Measurements from ENCODE around the gene MICU1.
"Not testable (repeated sequence)": the region's sequence is repeated elsewhere in the genome, so short reads cannot be mapped to it uniquely, and the experiment has no call there.

Gene MICU1

GRCh38 chr10:72477463-72477862 lies 148.4 kb downstream of the MICU1 start:
- in situ Hi-C loops (cut with HindIII; ENCODE audit: low sequenced_read_pairs): no loop called here

GRCh38 chr10:72472306-72472705 lies 153.6 kb downstream of the MICU1 start:
- in situ Hi-C loops (cut with HindIII; ENCODE audit: low sequenced_read_pairs): no loop called here
- H3K4me3 ChIP-seq (ENCODE audit: low read depth, low read length): no peak overlapping the region
- TF ChIP-seq CTCF (IDR thresholded peaks at IDR 0.05; ENCODE audit: low read depth, low read length, missing control alignments): no peak
- no peak for DNase-seq (ENCODE audit: low read depth)

More at GRCh38 chr10:72477463-72477862, 148.4 kb downstream of the MICU1 start:
- H3K4me3 ChIP-seq (ENCODE audit: low read depth, low read length): no peak overlapping the region
- no peak for TF ChIP-seq CTCF (IDR thresholded peaks at IDR 0.05; ENCODE audit: low read depth, low read length, missing control alignments)
- DNase-seq (ENCODE audit: low read depth): no peak

GRCh38 chr10:72470666-72471065 lies 155.2 kb downstream of the MICU1 start:
- in situ Hi-C loops (cut with HindIII; ENCODE audit: low sequenced_read_pairs): no loop called here
- no peak for DNase-seq (ENCODE audit: low read depth)
- no peak overlapping the region for H3K4me3 ChIP-seq (ENCODE audit: low read depth, low read length)
- no peak for TF ChIP-seq CTCF (IDR thresholded peaks at IDR 0.05; ENCODE audit: low read depth, low read length, missing control alignments)

- H3K4me3 ChIP-seq (ENCODE audit: low read depth, low read length); in situ Hi-C loops (cut with HindIII; ENCODE audit: low sequenced_read_pairs); DNase-seq (ENCODE audit: low read depth): not testable (repeated sequence)
Measured at GRCh38 chr10:72467064-72467463, 158.8 kb downstream of the MICU1 start.

DNA sequence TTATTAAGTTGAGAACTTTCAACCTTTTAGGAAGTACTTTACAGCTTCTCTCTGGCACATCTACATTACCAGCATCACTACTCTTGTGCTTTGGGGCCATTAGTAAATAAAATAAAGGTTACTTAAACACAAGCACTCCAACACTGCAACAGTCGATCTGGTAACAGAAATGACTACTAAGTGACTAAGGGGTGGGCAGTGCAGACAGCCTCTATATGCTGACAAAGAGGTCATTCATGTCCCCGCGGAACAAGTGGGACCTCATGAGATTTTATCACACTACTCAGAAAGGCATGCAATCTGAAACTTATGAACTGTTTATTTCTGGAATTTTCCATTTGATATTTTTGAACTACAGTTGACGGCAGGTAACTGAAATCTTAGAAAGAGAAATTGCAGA lies 159.9 kb downstream of the MICU1 start:
- TF ChIP-seq CTCF (IDR thresholded peaks at IDR 0.05; ENCODE audit: low read depth, low read length, missing control alignments): no peak
- DNase-seq (ENCODE audit: low read depth): no peak
- no peak overlapping the region for H3K4me3 ChIP-seq (ENCODE audit: low read depth, low read length)
- in situ Hi-C loops (cut with HindIII; ENCODE audit: low sequenced_read_pairs): no loop called here

- DNase-seq (ENCODE audit: low read depth): no peak
- no peak overlapping the region for H3K4me3 ChIP-seq (ENCODE audit: low read depth, low read length)
- in situ Hi-C loops (cut with HindIII; ENCODE audit: low sequenced_read_pairs): no loop called here
- no peak for TF ChIP-seq CTCF (IDR thresholded peaks at IDR 0.05; ENCODE audit: low read depth, low read length, missing control alignments)
Measured at GRCh38 chr10:72464438-72464837, 161.4 kb downstream of the MICU1 start.

GRCh38 chr10:72462261-72462660 lies 163.6 kb downstream of the MICU1 start:
- no peak overlapping the region for H3K4me3 ChIP-seq (ENCODE audit: low read depth, low read length)
- TF ChIP-seq CTCF (IDR thresholded peaks at IDR 0.05; ENCODE audit: low read depth, low read length, missing control alignments): no peak
- in situ Hi-C loops (cut with HindIII; ENCODE audit: low sequenced_read_pairs): no loop called here
- no peak for DNase-seq (ENCODE audit: low read depth)

All from astrocyte of the cerebellum (primary cell).